RPMI7951 (cell line): Measurements from ENCODE around the gene DNAJC3. TPM values are rescaled to one million over a fixed set of nuclear protein-coding genes. Genes with fewer than 3 reads are reported as not detected.

ENCODE experiments used
- DNase-seq: peaks from one replicate; pipeline ENCODE4 v3.0.0-alpha.2; 2012; ENCODE audit warnings: low read depth
- total RNA-seq: library from RNA; depleted of rRNA; stranded (reverse); fragments of >200 nt; shearing (Covaris generic); gene quantifications from 2 replicates; pipeline ENCODE4 v1.2.3, GENCODE V29; 2014; rRNA removed

DNAJC3 gene
- total RNA-seq, 1 experiment from 2014 or later = 30.0 TPM

DNA sequence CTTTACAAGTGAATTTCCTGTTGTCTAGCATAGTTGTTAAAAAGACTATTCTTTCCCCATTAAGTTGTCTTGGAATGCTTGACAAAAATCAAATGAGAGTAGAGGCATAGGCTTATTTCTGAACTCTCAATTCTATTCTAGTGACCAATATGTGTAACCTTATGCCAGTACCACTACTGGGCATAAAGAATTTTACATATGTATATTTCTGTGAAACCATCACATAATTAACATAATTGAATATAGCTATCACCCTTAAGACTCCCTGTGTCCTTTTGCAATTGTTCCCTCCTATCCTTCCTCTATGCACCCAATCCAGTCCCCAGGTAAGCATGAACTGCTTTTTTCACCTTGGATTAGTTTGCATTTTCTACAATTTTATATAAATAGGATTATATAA lies 165.0 kb downstream of the DNAJC3 start:
- no peak for DNase-seq

DNA sequence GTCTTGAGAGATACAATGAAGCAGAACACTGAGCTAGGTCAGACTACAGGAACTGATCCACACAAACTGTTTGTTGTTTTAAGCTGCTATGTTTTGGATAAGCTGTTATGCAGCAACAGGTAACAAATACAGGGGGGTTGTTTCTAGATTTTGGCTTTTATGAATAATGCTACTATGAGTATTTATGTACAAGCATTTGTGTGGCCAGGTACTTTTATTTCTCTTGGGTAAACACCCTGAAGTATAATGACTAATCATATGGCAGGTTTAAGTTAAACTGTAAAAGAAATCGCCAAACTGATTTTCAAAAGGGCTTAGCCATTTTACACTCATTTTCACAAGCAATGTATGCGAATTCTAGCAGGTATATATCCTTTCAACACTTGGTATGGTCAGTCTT lies 166.0 kb downstream of the DNAJC3 start:
- no peak for DNase-seq

Other genes starting within 250 kb of the DNAJC3 start
- gene CLDN10, start 124.4 kb upstream of the DNAJC3 start, total RNA-seq = not detected in 2 replicates
- gene DZIP1, start 32.4 kb upstream of the DNAJC3 start, total RNA-seq = 15.7 and 16.8 TPM in 2 replicates